CD14-positive monocyte (primary cell): Measurements from ENCODE around the gene GAREM1. TPM values are rescaled to one million over a fixed set of nuclear protein-coding genes. Genes with fewer than 3 reads are reported as not detected.

Experiments
- DNase-seq, 3 donors: peaks; one replicate each; pipeline ENCODE4 v3.0.0-alpha.2; 2011 to 2022
- H2AFZ ChIP-seq: 2 replicates; pipeline ENCODE4 v1.6.0; 2012; ENCODE audit warnings: mild to moderate bottlenecking, low read depth, low read length, inconsistent platforms; ENCODE audit not compliant: insufficient read depth, poor library complexity, severe bottlenecking
- H3K27ac ChIP-seq, 2 donors: 1 replicate in 1 of 2; 2 replicates in 1 of 2; pipeline ENCODE4 v1.5.1; 2012 to 2013; ENCODE audit warnings: low read length in 2 of 2, control low read depth in 1 of 2, inconsistent platforms in 1 of 2, low read depth in 1 of 2, mild to moderate bottlenecking in 1 of 2
- H3K27me3 ChIP-seq, 2 donors: one replicate each; pipeline versions ENCODE4 v1.6.0 to v1.6.1; 2011 to 2013; ENCODE audit warnings: low read length in 2 of 2; ENCODE audit not compliant: control insufficient read depth in 2 of 2, insufficient read depth in 2 of 2
- H3K36me3 ChIP-seq, 2 donors: replicated peaks in 1 of 2; 1 replicate in 1 of 2; 2 replicates in 1 of 2; pipeline versions ENCODE4 v1.5.1 to v1.6.1; 2012 to 2013; ENCODE audit warnings: low read length in 2 of 2, control low read depth in 1 of 2, inconsistent platforms in 1 of 2, mild to moderate bottlenecking in 1 of 2; ENCODE audit not compliant: insufficient read depth in 2 of 2, control insufficient read depth in 1 of 2
- H3K4me1 ChIP-seq, 2 donors: 1 replicate in 1 of 2; 2 replicates in 1 of 2; pipeline versions ENCODE4 v1.5.1 to v1.6.1; 2012 to 2013; ENCODE audit warnings: low read length in 2 of 2, control low read depth in 1 of 2, inconsistent platforms in 1 of 2, mild to moderate bottlenecking in 1 of 2, moderate library complexity in 1 of 2; ENCODE audit not compliant: insufficient read depth in 2 of 2, control insufficient read depth in 1 of 2
- H3K4me2 ChIP-seq: replicated peaks from 2 replicates; pipeline ENCODE3; 2012; ENCODE audit warnings: low read length, moderate library complexity, mild to moderate bottlenecking; ENCODE audit not compliant: poor library complexity, severe bottlenecking; ENCODE audit errors: extremely low read depth
- H3K4me3 ChIP-seq, 3 experiments: fragments of 200-600 bp in 1 of 3; sonication (generic) in 1 of 3; replicated peaks in 1 of 3; 1 replicate in 2 of 3; 2 replicates in 1 of 3; pipeline ENCODE4 v1.5.1; 2011 to 2013; ENCODE audit warnings: low read length in 3 of 3, mild to moderate bottlenecking in 3 of 3, control low read depth in 2 of 3, low read depth in 2 of 3, inconsistent platforms in 1 of 3, moderate library complexity in 1 of 3
- H3K79me2 ChIP-seq: 2 replicates; pipeline ENCODE4 v1.6.0; 2012; ENCODE audit warnings: mild to moderate bottlenecking, control low read depth, inconsistent platforms, low read length, moderate library complexity; ENCODE audit not compliant: insufficient read depth
- H3K9ac ChIP-seq: 2 replicates; pipeline ENCODE4 v1.6.0; 2017; ENCODE audit warnings: low read length, mild to moderate bottlenecking; ENCODE audit not compliant: insufficient read depth, poor library complexity, severe bottlenecking
- H3K9me3 ChIP-seq, 2 donors: replicated peaks in 1 of 2; 1 replicate in 1 of 2; 2 replicates in 1 of 2; pipeline versions ENCODE4 v1.5.1 to v1.6.1; 2012 to 2013; ENCODE audit warnings: low read length in 2 of 2, control low read depth in 1 of 2; ENCODE audit not compliant: control insufficient read depth in 1 of 2, insufficient read depth in 1 of 2
- H4K20me1 ChIP-seq: 2 replicates; pipeline ENCODE4 v1.6.0; 2012; ENCODE audit warnings: mild to moderate bottlenecking, low read length, control low read depth, moderate library complexity; ENCODE audit not compliant: insufficient read depth
- H3K27ac Mint-ChIP-seq, 7 donors: one replicate each; pipeline ENCODE4 v1.8.0; 2020; ENCODE audit warnings: mild to moderate bottlenecking in 7 of 7, mixed read lengths in 7 of 7, moderate library complexity in 6 of 7, inconsistent platforms in 2 of 7
- H3K27me3 Mint-ChIP-seq, 3 donors: one replicate each; pipeline ENCODE4 v1.8.0; 2021 to 2022; ENCODE audit warnings: low read depth in 3 of 3, mild to moderate bottlenecking in 3 of 3, mixed read lengths in 3 of 3, moderate library complexity in 3 of 3, inconsistent platforms in 1 of 3
- H3K36me3 Mint-ChIP-seq, 2 donors: one replicate each; pipeline ENCODE4 v1.8.0; 2020; ENCODE audit warnings: mixed read lengths in 2 of 2, inconsistent platforms in 1 of 2, mild to moderate bottlenecking in 1 of 2
- H3K4me1 Mint-ChIP-seq: one replicate; pipeline ENCODE4 v1.8.0; 2020; ENCODE audit warnings: mild to moderate bottlenecking, mixed read lengths
- H3K4me3 Mint-ChIP-seq, 2 donors: one replicate each; pipeline ENCODE4 v1.8.0; 2020; ENCODE audit warnings: mild to moderate bottlenecking in 2 of 2, mixed read lengths in 2 of 2, moderate library complexity in 1 of 2
- H3K9me3 Mint-ChIP-seq, 7 donors: one replicate each; pipeline ENCODE4 v1.8.0; 2020 to 2022; ENCODE audit warnings: mixed read lengths in 7 of 7, mild to moderate bottlenecking in 6 of 7, moderate library complexity in 6 of 7, inconsistent platforms in 2 of 7
- WGBS: methylation state at CpG from one replicate; pipeline ENCODE4 v1.1.5; 2013; ENCODE audit warnings: missing lambda C conversion rate; ENCODE audit not compliant: insufficient coverage; 5-methylcytosine and 5-hydroxymethylcytosine counted together
- intact Hi-C, 2 donors: fragments of 100-400 bp; cut with micrococcal nuclease; formaldehyde crosslinking; loops; one replicate each; pipeline versions ENCODE4 v1.15.0 to v1.15.1; 2023
- polyA plus RNA-seq, 3 donors: library from polyadenylated mRNA; depleted of rRNA in 1 of 3; unstranded in 2 of 3; stranded (reverse) in 1 of 3; fragments of 300-500 nt in 2 of 3; fragments of >200 nt in 1 of 3; fragmentation: Illumina TruSeq in 2 of 3; gene quantifications; 1 replicate in 2 of 3; 2 replicates in 1 of 3; pipeline ENCODE4 v1.2.3, GENCODE V29; 2012 to 2021
- TF ChIP-seq, protein P1 (sequence below): fragments of 200-600 bp; IDR thresholded peaks from one replicate; pipeline ENCODE4 v1.8.0; 2022; ENCODE audit warnings: antibody characterized with exemption, mild to moderate bottlenecking

Gene GAREM1
- polyA plus RNA-seq, 3 donors, result 0.24 TPM; not detected in 2

DNA sequence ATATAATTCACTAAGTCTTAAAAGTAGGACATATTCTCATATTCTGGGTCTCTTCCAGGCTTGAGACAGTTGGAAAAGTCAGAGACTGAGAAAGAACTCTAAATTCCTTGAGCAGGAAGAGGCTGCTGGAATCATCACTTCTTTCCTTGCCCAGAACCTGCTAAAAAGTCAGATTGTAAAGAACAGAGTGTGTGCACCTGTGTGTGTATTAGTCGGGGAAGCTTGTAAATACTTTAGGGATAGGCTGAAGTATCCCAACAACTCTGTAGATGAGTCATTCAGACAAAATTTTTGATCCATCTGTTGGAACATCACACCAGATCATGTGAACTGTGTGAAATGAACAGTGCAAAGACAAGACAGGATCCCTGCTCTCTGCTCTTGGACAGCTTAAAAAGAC is 16.1 kb downstream of the GAREM1 start:
- Histone ChIP-seq H3K9me3 (no peaks in the 10 kb centered on the region), H3K36me3 (no peaks in the 10 kb centered on the region), H3K27me3 (no peaks in the 10 kb centered on the region), H3K4me2 (no peak overlapping the region), H2AFZ (no peak overlapping the region), H3K27ac (no peak overlapping the region), H3K4me3 (no peak overlapping the region), H3K4me1 (no peaks in the 10 kb centered on the region), H3K79me2 (no peaks in the 10 kb centered on the region), H3K9ac (no peak overlapping the region), H4K20me1 (no peaks in the 10 kb centered on the region)
- Mint-ChIP-seq H3K27ac (no peak overlapping the region), H3K4me1 (peaks cover 2% of the 10 kb centered on the region), H3K4me3 (no peak overlapping the region), H3K27me3 (peaks cover 2 to 16% (median 4%) of the 10 kb centered on the region in 3 donors), H3K9me3 (no peaks in the 10 kb centered on the region), H3K36me3 (no peaks in the 10 kb centered on the region)
- no peak for DNase-seq
- WGBS, result no CpG with 5 or more reads among the region's 1 CpG
- TF ChIP-seq, protein P1, sequence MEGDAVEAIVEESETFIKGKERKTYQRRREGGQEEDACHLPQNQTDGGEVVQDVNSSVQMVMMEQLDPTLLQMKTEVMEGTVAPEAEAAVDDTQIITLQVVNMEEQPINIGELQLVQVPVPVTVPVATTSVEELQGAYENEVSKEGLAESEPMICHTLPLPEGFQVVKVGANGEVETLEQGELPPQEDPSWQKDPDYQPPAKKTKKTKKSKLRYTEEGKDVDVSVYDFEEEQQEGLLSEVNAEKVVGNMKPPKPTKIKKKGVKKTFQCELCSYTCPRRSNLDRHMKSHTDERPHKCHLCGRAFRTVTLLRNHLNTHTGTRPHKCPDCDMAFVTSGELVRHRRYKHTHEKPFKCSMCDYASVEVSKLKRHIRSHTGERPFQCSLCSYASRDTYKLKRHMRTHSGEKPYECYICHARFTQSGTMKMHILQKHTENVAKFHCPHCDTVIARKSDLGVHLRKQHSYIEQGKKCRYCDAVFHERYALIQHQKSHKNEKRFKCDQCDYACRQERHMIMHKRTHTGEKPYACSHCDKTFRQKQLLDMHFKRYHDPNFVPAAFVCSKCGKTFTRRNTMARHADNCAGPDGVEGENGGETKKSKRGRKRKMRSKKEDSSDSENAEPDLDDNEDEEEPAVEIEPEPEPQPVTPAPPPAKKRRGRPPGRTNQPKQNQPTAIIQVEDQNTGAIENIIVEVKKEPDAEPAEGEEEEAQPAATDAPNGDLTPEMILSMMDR, result no peak
- intact Hi-C loops, result no loop called here

DNA sequence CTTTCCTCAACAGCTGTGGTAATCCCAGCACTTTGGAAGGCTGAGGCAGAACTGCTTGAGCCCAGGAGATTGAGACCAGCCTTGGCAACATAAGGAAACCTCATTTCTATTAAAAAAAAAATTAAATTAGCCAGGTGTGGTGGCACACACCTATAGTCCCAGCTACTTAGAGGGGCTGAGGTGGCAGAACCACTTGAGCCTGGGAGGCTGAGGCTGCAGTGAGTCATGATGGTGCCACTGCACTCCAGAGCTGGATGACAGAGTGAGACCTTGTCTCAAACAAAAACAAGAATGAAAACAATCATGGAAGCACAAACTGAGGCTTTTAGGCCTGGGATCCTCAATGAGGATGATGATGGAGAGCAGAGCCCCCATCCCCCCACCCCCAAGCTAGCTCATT is 19.8 kb downstream of the GAREM1 start:
- Mint-ChIP-seq H3K4me1 (peaks cover 2% of the 10 kb centered on the region), H3K36me3 (no peaks in the 10 kb centered on the region), H3K27ac (no peak overlapping the region), H3K9me3 (no peaks in the 10 kb centered on the region), H3K27me3 (peaks cover 1 to 5% (median 2%) of the 10 kb centered on the region in 3 donors), H3K4me3 (no peak overlapping the region)
- TF ChIP-seq, protein P1, result no peak
- H3K4me2 ChIP-seq, result no peak overlapping the region
- H2AFZ ChIP-seq, result no peak overlapping the region
- DNase-seq, result no peak
- H3K36me3 ChIP-seq, result no peaks in the 10 kb centered on the region
- intact Hi-C loops, result no loop called here
- no peaks in the 10 kb centered on the region for H3K79me2 ChIP-seq
- no peaks in the 10 kb centered on the region for H4K20me1 ChIP-seq
- no peaks in the 10 kb centered on the region for H3K9me3 ChIP-seq
- no peaks in the 10 kb centered on the region for H3K27me3 ChIP-seq
- H3K4me1 ChIP-seq, result no peaks in the 10 kb centered on the region
- H3K4me3 ChIP-seq, result no peak overlapping the region
- no peak overlapping the region for H3K27ac ChIP-seq
- no peak overlapping the region for H3K9ac ChIP-seq
